Inflammatory macrophage (primary cell): ENCODE measurements around the gene CRAT.

Experiments used
- DNase-seq, 2 donors: peaks; one replicate each; pipeline ENCODE4 v3.0.0-alpha.2; 2020 to 2022
- total RNA-seq, 18 experiments: gene quantifications; one replicate each; lab custom pipeline; 2026; ENCODE audit warnings: mixed read lengths in 6 of 18, inconsistent platforms in 2 of 18; lab: John Stamatoyannopoulos, UW

CRAT gene
- total RNA-seq: 7.7 to 22.7 (median 17.0) reads per million in 18 experiments

GRCh38 chr9:129110740-129111527 is at the start of gene CRAT, which contains the start of gene PTPA:
TSS of gene CRAT (minus strand) at chr9:129110793. CDS start at chr9:129110509, 284 bp downstream.
TSS of gene PTPA (plus strand) at chr9:129111415. CDS start at chr9:129111601, 186 bp downstream.
- DNase-seq: peak; percentile 94 to 96

- DNase-seq: no peak
Measured at GRCh38 chr9:129156163-129156562, 45.6 kb upstream of the CRAT start.

DNA sequence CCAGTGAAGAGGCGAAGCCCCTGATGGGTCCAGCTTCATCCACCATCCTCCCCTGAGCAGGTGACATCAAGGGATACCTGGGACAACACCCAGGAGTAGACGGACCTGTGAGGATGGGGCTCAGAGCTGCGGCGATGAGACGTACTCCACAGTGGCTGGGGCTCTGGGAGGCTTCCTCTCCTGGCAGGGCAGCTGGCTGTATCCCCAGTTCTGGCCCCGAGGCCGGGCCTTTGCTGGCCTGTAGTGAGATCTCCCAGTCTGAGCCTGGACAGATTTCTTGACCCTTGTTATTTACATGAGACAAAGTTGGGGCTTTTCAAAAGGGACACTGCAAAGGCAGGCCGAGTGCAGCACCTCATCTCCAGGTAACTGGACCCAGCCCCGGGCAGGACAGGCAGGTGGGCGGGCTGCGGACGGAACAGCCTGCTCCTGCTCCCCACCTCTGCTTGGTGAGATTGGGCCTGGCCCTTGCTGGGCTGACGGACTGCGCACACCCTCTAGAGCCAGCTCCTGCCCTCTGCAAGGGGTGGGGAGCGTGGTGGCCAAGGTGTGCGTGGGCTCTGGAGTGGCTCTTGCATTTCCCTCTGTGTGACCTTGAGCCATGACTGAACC is 44.4 kb upstream of the CRAT start:
- no peak for DNase-seq

- DNase-seq: no peak
Measured at GRCh38 chr9:129151469-129151868, 40.9 kb upstream of the CRAT start.

GRCh38 chr9:129150672-129151211 is 40.1 kb upstream of the CRAT start:
- DNase-seq: no peak

GRCh38 chr9:129150122-129150521 is 39.5 kb upstream of the CRAT start:
- DNase-seq: no peak

DNA sequence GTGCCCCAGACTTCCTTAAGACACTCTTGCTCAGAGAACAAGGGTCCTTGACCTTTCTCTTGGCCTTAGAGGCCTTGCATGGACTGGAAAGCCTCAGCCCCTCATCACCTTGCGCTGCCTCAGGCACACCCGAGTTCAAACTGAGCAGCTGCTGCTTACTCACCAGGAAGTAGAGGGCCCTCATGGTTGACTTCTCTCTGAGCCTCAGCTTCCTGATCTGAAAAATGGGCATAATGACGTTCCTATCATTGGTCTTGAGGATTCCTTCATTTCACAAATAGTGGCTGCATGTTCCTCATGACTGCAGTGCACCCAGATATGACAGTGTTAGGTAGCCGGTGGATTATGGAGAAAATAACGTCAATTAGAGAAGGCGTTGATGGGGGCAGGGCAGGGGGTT is 38.8 kb upstream of the CRAT start:
- no peak for DNase-seq

DNA sequence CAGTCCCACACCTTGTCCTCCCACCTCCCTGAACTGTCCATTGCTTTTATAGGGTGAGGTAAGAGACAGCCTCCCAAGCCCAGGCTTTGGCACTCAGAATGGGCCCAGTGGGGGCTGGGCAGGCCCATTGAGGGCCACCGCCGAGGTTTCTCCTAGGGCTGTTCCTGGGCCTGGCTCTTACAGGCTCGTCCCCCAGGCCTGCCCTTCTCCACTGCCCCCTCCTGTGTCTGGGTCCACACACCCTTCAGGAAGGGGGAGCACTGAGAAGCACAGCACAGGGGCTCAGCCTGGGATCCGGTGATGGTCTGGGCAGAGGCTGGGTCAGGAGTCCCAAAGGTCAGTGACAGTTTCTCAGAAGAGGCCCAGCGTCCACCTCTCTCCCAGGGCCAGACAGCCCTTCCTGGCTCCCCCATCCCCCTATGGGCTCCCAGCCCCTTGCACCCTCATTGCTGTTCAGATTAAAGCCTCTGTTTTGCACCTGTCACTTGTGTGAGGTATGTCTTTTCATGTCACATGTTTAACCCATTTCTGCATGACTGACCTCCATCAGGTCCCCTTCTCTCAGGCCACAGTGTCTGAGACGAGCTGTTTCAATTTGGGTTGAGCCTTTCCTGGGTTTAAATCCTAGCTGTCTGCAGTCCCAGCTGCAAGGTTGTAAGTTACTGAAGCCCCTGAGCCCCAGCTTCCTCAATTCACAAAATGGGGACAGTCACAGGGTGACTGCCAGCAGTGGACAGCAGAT is 38.0 kb upstream of the CRAT start:
- DNase-seq: no peak

GRCh38 chr9:129146441-129146941 is 35.9 kb upstream of the CRAT start:
- DNase-seq: no peak

DNA sequence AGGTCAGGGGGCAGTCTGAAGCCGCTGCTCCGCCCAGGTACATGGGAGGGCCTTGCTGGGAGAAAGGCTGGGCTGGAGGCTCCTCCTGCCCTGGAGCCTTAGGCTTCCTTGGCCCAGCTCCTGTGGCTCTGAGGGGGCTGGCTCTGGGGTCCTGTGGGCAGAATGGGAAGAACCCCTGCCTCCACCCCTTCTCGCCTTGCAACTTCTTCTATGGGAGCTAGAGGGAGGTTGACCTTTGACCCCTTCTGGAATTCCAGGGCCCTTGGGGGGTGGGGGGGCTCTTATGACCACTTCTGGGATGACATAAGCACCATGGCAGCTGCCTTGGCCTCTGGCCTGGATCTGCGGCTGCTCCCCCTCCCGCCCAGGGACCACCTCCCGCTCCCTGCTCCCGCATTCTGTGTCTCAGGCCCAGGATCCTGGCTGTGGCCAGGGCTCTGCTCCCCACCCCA is 35.3 kb upstream of the CRAT start:
- DNase-seq: no peak

GRCh38 chr9:129145316-129145715 is 34.7 kb upstream of the CRAT start:
- no peak for DNase-seq

- DNase-seq: peak; percentile 61 to 65
Measured at GRCh38 chr9:129143031-129143927, 32.7 kb upstream of the CRAT start.

- no peak for DNase-seq
Measured at GRCh38 chr9:129142138-129142935, 31.7 kb upstream of the CRAT start.

DNA sequence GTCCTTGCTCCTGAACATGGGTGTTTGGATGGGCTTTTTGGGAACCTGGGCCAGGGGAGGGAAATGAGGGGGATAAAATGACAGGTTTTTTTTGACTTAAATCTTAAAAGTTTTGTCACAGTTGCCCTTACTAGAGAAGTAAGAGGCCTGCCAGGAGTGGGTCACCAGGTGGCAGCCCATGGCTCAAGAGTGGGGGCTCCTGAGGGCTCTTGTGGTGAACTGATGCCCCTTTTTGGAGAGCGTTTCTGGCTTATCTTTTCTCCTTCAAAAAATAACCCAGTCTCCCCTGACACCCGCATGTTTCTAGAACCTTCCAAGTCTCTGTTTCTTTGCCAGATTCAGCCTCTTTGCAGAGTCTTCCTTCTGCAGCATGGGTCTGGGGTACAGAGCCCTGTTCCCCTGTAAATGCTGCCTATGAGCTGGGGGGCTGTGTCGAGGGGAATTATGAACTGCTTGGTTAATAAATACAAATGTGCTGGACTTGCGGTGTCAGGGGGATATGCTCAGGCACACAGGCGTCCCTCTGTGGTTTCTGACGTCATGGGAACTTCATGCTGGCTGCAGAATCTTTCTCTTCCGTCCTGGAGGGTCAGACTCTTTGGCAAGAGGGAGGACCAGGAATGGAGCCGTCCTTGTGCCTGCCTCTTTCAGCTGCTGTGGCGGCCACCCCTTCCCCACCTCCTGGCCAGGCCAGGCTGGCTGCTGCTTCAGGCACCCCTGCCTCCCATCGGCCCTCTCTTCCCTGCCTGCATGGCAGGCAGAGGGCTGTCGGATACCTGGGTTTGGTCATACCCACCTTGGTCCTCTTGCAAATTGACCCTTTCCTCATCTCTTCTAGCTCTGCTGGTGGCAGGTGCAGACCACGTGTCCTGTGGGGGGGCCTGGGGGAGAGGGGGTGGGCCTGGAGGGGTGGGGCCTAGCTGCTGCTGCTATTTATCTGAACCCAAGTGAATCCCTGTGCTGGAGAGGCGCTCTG is 30.8 kb upstream of the CRAT start:
- DNase-seq: peak; percentile 52 to 67

GRCh38 chr9:129140397-129141065 is 29.9 kb upstream of the CRAT start:
- no peak for DNase-seq

DNA sequence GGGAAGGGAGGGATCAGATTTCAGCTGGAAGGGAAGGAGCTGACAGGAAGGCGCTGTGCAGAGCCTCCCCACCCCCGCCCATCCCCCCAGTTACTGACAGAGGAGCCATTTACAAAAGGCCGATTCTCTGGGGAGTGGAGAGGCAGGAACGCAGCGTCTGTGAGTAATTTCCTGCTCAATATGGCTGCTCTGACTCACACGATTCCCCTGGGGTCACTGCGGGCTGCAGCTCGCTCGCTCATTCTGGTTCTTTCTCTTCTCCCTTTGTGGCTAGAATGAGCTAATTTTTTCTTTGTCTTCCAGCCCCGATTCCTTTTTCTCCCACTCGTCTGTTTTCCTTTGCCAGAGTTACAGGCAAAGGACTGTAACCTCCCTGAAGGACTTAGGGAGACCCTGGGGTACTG is 29.4 kb upstream of the CRAT start:
- DNase-seq: peak; percentile 89 to 93

DNA sequence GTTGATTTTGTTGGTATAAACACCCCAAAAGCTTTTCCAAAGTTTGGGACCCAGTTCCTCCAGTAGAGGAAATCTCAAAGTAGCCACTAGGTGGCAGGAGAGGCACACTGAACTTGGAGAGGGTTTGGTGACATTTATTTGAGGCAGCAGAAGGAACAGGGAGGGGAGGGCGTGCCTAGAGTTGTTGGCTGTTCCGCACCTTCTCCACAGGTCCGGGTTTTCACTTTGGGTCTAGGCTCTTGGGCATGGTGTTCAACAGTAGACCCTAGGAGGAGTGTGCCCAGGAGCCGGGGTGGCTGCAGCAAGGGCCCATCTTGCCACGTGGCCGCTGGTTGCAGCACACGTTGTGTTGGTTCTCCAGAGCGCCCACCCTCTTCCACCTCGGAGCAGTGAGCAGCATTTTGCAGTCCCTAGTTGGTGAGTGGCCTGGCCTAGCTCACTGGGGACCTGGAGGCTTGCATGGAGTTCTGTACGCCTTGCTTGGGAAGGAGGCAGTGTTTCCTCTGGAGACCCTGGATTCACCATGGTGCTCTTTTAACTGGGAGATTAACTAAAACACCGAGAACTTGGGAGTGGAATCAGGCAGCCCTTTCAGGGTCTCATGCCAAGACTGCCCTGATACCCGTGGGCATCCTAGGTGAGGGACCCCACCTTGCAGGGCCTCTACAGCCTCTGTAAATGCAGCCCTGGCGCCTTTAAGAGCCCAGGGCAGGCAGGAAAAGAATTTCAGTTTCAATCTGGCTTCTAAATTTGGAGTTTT is 28.8 kb upstream of the CRAT start:
- DNase-seq: peak; percentile 82 to 86
